ENCODE data around the gene TRAPPC6A.

The TRAPPC6A gene

DNA sequence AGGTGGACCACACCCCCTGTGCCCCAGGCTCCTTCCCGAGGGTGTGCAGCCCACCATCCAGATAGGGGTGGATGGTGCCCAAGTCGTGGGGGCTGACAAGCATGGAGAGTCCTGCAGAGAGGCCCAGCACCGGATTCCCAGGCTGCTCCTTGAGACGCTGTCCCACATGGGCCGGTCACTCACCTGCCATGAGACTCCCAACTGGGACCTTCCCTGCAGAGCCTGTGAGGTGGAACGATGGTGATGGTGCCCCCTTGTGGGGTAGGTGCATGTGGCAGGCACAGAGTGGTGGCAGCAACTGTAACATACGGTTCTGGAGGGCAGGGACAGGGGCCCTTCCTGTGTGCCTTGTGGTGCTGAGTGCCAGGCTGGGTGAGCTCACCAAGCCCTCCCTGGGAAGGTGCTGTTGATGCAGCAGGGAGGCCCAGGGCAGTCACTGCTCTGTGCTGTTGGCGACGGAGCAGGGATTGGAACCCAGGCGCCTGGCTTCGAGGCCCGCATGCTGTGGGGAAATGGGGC, 52.0 kb downstream of the TRAPPC6A start:
- peak; percentile 77 for DNase-seq

DNA sequence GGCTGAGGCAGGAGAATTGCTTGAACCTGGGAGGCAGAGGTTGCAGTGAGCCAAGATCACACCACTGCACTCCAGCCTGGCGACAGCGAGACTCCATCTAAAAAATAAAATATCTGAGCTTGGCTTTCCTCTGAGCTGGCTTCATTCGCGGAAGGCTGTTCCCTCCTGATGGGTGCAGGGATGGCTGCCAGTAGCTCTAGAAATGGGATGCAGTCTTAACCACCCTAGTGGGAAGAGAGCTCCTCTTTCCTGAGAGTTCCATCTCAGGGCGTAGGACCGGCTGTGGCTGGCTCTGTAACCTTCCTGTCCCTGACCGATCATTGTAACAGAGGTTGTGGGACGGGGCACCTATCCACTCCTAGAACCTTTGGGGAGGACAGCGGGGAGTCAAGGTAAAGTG, 52.7 kb downstream of the TRAPPC6A start:
- no peak for DNase-seq

DNA sequence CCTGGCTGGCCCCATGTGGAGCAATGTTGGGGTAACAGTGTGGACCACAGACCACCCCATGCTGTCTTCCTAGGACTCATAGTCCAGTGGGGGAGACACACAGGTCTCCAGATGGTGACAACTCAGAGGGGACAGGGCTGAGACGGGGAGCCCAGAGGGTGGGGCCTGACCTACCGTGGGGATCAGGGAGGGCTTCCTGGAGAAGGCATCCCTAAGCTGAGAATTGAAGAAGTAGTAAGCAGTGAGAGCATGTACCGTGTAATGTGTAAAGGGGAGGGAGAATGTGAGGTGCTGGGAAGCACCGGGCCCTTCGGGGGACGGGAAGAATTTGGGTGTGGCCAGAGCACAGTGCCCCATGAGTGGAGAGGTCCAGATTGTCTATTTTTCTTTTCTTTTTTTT, 54.0 kb downstream of the TRAPPC6A start:
- DNase-seq = no peak

DNA sequence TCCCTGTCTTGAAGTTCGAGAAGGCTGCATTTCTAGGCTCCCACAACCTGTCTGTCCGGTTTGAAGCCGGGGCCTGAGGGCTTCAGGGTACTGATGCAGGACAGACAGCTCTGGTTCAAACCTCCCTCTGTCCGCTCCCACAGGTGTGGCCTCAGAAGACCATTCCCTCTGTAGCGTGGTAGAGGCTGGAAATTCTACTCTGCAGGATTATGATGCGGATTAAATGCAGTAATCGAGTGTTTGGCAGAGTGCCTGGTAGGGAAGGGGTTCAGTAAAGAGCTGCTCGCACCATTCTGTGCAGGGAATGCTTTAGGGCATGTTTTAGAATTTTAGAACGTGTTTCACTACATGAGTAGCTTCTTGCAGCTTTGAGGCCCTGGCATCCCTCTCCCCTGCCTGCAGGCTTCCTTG, 54.6 kb downstream of the TRAPPC6A start:
- DNase-seq = peak; percentile 65

DNA sequence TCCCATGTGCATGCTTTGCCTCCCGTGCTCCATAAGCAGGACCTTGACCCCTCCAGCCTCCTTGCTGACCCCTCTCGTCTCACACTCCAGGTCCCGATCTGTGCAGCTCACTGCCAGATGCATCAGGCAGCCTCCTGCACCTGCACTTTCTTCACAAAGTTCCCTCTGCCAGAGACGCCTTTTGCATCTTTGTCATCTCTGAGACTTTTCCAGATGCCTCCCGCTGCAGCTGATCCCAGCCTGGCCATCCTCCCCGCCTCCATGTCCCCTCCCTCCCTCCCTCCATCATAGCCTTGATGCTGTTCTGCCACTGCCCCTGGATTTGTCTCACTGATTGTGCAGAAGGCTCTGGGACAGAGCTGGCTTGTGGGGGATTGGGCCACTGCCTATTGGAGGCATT, 55.2 kb downstream of the TRAPPC6A start:
- DNase-seq = no peak

GRCh38 chr19:45121827-45122345, 56.2 kb downstream of the TRAPPC6A start:
- no peak for DNase-seq

DNA sequence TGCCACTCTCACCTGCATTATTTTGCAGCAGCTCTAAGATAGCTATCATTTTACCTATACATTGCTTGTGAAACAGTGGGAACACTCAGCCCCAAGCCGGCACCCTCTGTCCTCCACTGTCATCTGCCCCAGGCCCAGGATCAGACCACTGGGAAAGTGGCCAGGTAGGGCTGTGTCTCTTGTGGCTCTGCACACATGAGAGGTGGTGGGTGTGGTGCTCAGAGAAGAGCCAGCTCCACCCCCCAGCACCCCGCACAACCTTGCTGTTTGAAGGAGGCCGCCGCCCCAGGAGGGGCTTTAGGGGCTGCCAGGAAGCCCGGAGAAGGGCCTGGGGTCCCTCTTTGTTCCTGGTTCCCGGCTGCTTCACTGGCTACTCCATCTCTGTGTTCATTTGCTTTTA, 58.5 kb downstream of the TRAPPC6A start:
- peak; percentile 53 for DNase-seq

DNA sequence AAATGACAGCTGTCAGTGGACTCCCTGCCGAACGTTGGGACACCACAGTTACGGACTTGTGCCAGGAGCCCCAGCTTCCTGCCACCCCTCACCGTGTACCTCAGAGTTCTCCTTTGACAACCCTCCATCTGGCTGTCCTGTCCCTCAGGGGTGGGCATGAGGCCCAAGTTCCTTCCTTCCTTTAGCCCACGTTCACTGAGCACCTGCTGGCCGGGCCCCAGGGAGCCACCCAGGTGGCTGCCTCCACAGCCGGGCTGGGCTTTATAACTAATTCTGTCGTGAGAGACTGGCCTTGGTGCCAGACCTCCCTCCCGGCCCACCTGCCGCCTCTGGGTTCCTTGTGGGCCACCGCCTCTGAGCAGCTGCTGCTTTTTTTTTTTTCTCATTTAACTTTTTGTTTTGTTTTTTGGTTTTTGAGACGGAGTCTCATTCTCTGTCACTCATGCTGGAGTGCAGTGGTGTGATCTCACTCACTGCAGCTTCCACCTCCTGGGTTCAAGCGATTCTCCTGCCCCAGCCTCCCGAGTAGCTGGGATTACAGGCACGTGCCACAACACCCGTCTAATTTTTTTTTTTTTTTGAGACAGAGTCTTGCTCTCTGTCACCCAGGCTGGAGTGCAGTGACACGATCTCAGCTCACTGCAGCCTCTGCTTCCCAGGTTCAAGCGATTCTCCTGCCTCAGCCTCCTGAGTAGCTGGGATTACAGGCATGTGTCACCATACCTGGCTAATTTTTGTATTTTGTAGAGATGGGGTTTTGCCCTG, 59.3 kb downstream of the TRAPPC6A start:
- peak; percentile 81 for DNase-seq

- DNase-seq = no peak
These were observed 59.9 kb downstream of the TRAPPC6A start for GRCh38 chr19:45118106-45118505.

GRCh38 chr19:45117671-45118070, 60.4 kb downstream of the TRAPPC6A start:
- peak; percentile 82 for DNase-seq

GRCh38 chr19:45117167-45117594, 60.9 kb downstream of the TRAPPC6A start:
- peak; percentile 85 for DNase-seq

DNA sequence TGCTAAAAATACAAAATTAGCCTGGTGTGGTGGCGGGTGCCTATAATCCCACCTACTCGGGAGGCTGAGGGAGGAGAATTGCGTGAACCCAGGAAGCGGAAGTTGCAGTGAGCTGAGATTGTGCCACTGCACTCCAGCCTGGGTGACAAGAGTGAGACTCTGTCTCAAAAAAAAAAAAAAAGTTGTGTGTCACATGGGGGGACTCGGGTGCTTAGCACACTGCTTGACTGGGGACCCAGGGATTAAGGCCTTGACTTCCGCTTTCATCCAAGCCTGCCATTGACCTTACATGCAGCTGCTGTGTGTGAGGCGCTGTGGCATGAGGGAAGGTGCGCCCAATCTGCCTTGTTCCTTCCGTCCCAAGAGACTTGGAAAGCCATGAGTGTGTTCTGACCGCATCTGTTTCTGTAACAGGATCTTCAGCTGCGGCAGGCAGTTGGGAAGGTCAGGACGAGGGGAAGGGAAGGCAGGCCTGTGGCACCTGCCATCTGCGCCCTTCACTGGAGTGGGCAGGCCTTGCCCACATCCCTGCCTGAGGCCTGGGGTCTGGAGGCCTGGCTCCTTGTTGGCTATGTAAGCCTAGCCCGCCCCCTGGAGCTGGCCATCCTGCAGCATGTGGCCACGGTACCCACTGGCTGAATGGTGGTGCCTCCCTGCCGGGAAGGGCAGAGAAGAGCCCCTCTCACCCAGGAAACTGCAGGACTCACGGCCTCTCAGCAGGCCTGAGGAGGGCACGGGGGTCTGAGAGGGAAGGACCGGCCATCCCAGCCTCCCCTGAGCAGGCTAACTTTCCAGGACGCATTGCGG, 62.0 kb downstream of the TRAPPC6A start:
- peak; percentile 96 for DNase-seq

DNA sequence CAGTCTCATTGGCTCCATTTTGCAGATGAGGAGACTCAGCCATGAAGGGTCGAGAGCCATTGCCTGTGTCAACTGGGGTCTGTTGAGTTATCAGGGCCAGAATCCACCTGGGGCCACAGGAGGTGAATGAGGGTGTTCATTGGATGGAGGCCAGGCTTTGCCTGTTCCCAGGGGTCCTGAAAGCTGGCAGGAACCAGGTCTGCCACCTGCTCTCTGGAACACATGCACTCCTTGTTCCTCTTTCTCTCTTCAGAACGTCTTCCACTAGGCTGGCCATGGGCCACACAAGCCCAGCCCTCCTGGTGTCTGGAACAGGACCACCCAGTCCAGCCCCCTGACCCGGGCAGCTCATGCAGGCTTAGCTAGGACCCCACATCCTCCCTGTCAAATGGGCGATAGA, 63.9 kb downstream of the TRAPPC6A start:
- peak; percentile 95 for DNase-seq

DNA sequence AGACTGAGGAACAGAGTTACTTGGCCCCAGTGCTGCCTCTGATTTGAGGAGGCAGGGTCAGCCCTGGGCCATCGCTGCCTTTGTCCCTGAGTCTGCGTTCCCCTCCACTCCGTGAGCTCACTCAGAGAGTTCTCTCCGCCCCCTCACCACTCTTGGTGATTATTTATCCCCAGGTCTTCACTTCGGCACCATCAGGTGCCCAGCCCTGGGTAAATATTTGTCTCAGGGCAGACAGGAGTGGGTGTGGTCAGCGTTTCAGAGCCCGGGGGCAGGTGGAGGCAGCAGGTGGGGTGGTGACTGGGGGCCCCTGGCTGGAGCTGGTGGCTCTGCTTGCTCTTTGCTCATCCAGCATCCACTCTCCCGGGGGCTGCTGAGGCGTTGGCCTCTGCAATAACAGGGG, 64.4 kb downstream of the TRAPPC6A start:
- peak; percentile 99 for DNase-seq
